DND-41 (cell line): Measurements from ENCODE around the gene RIN3.

Source experiments
- EZH2 ChIP-seq: IDR thresholded peaks from 3 replicates; pipeline ENCODE4 v1.6.1; 2012; ENCODE audit warnings: borderline replicate concordance, low read depth, mild to moderate bottlenecking, moderate library complexity, low read length, inconsistent platforms; ENCODE audit not compliant: severe bottlenecking
- TF ChIP-seq, protein P1 (sequence below): IDR thresholded peaks from 2 replicates; pipeline ENCODE4 v1.5.1; 2012; ENCODE audit warnings: borderline replicate concordance, low read length, moderate library complexity, mild to moderate bottlenecking; ENCODE audit not compliant: poor library complexity, severe bottlenecking; ENCODE audit errors: extremely low read depth

GRCh38 chr14:92500491-92500941, 13.1 kb upstream of the RIN3 start:
- TF ChIP-seq EZH2 = no peak
- TF ChIP-seq, protein P1, sequence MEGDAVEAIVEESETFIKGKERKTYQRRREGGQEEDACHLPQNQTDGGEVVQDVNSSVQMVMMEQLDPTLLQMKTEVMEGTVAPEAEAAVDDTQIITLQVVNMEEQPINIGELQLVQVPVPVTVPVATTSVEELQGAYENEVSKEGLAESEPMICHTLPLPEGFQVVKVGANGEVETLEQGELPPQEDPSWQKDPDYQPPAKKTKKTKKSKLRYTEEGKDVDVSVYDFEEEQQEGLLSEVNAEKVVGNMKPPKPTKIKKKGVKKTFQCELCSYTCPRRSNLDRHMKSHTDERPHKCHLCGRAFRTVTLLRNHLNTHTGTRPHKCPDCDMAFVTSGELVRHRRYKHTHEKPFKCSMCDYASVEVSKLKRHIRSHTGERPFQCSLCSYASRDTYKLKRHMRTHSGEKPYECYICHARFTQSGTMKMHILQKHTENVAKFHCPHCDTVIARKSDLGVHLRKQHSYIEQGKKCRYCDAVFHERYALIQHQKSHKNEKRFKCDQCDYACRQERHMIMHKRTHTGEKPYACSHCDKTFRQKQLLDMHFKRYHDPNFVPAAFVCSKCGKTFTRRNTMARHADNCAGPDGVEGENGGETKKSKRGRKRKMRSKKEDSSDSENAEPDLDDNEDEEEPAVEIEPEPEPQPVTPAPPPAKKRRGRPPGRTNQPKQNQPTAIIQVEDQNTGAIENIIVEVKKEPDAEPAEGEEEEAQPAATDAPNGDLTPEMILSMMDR = no peak
